Gastroesophageal sphincter (tissue), 4 donors: ENCODE measurements around the gene CAPN8. TPM values are rescaled to one million over a fixed set of nuclear protein-coding genes. Genes with fewer than 3 reads are reported as not detected.
"Not testable (repeated sequence)": the region's sequence is repeated elsewhere in the genome, so short reads cannot be mapped to it uniquely, and the experiment has no call there.

Experiments used
- ATAC-seq: fragments of 150-250 bp; one replicate; pipeline ENCODE4 v1.9.1; 2016; ENCODE audit warnings: mild to moderate bottlenecking, moderate library complexity
- H3K27ac ChIP-seq, 4 donors: fragments of 200-600 bp; sonication (generic) in 3 of 4; 1 replicate in 3 of 4; 2 replicates in 1 of 4; pipeline ENCODE4 v1.5.1; 2016 to 2019
- H3K27me3 ChIP-seq: fragments of 200-600 bp; sonication (generic); one replicate; pipeline ENCODE4 v1.5.1; 2019
- H3K36me3 ChIP-seq, 2 donors: fragments of 200-600 bp; sonication (generic); one replicate each; pipeline ENCODE4 v1.5.1; 2019; ENCODE audit warnings: control low read depth in 1 of 2
- H3K4me1 ChIP-seq, 3 donors: fragments of 200-600 bp; sonication (generic); 1 replicate in 2 of 3; 2 replicates in 1 of 3; pipeline ENCODE4 v1.5.1; 2016 to 2019; ENCODE audit warnings: control low read depth in 2 of 3
- H3K4me3 ChIP-seq, 2 donors: fragments of 200-600 bp; sonication (generic); one replicate each; pipeline ENCODE4 v1.5.1; 2019; ENCODE audit warnings: mild to moderate bottlenecking in 1 of 2, moderate library complexity in 1 of 2
- H3K9me3 ChIP-seq, 3 donors: fragments of 200-600 bp; sonication (generic); one replicate each; pipeline ENCODE4 v1.5.1; 2017 to 2019; ENCODE audit warnings: control low read depth in 2 of 3
- EP300 ChIP-seq: sonication (generic); formaldehyde crosslinking; IDR thresholded peaks from one replicate; pipeline ENCODE4 v1.6.1; 2017; ENCODE audit warnings: antibody characterized with exemption, mild to moderate bottlenecking
- POLR2A ChIP-seq, 2 donors: fragments of 450-650 bp; IDR thresholded peaks; one replicate each; pipeline ENCODE4 v1.6.1; 2017; ENCODE audit warnings: antibody characterized with exemption in 2 of 2, mild to moderate bottlenecking in 2 of 2, moderate library complexity in 1 of 2
- POLR2AphosphoS5 ChIP-seq: sonication (generic); formaldehyde crosslinking; IDR thresholded peaks from one replicate; pipeline ENCODE4 v1.6.1; 2017; ENCODE audit warnings: antibody characterized with exemption
- WGBS, 2 donors: methylation state at CpG; one replicate each; pipeline ENCODE4 v1.1.5; 2018; ENCODE audit warnings: low coverage in 1 of 2; 5-methylcytosine and 5-hydroxymethylcytosine counted together
- total RNA-seq, 4 donors: library from RNA; depleted of rRNA; stranded (reverse); fragments of >200 nt; gene quantifications; one replicate each; pipeline ENCODE4 v1.1.0, GENCODE V29; 2016
- TF ChIP-seq, protein P1 (sequence below), 4 experiments: fragments of 200-600 bp in 2 of 4; fragments of 450-650 bp in 2 of 4; sonication (generic) in 1 of 4; IDR thresholded peaks; one replicate each; pipeline ENCODE4 v1.5.1; 2017 to 2019; ENCODE audit warnings: antibody characterized with exemption in 4 of 4, mild to moderate bottlenecking in 2 of 4, moderate library complexity in 2 of 4

Gene CAPN8
- total RNA-seq, 4 donors from 2014 or later: 0.45 TPM; not detected in 3

DNA sequence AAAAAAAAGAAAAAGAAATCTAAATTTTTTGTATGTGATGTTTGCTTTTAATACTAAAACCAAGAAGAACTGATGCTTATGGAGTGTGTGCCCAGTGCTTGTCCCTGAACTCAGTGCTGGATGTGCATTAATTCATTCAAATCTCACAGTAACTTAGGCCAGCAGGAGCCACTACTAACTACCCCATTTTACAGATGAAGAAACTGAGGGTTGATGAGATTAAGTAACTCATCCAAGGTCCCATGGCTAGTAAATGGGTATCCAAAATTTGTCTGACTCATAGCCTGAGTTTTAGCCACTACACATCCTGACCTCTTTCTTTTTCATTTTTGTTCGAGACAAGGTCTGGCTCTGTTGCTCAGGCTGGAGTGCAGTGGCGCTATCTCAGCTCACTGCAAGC is 144.4 kb downstream of the CAPN8 start:
- H3K9me3 ChIP-seq: no peaks in the 10 kb centered on the region
- H3K4me1 ChIP-seq: no peaks in the 10 kb centered on the region
- no peak overlapping the region for H3K4me3 ChIP-seq
- H3K27me3 ChIP-seq: peaks cover 4% of the 10 kb centered on the region
- no peak for ATAC-seq
- no peaks in the 10 kb centered on the region for H3K36me3 ChIP-seq
- no peak overlapping the region for H3K27ac ChIP-seq
- WGBS, 2 donors: 80 to 94% methylated on average over 2 of the region's 2 CpGs
- TF ChIP-seq EP300 (no peak), POLR2AphosphoS5 (no peak)
- TF ChIP-seq, protein P1, sequence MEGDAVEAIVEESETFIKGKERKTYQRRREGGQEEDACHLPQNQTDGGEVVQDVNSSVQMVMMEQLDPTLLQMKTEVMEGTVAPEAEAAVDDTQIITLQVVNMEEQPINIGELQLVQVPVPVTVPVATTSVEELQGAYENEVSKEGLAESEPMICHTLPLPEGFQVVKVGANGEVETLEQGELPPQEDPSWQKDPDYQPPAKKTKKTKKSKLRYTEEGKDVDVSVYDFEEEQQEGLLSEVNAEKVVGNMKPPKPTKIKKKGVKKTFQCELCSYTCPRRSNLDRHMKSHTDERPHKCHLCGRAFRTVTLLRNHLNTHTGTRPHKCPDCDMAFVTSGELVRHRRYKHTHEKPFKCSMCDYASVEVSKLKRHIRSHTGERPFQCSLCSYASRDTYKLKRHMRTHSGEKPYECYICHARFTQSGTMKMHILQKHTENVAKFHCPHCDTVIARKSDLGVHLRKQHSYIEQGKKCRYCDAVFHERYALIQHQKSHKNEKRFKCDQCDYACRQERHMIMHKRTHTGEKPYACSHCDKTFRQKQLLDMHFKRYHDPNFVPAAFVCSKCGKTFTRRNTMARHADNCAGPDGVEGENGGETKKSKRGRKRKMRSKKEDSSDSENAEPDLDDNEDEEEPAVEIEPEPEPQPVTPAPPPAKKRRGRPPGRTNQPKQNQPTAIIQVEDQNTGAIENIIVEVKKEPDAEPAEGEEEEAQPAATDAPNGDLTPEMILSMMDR (IDR thresholded peaks at IDR 0.05): no peak

DNA sequence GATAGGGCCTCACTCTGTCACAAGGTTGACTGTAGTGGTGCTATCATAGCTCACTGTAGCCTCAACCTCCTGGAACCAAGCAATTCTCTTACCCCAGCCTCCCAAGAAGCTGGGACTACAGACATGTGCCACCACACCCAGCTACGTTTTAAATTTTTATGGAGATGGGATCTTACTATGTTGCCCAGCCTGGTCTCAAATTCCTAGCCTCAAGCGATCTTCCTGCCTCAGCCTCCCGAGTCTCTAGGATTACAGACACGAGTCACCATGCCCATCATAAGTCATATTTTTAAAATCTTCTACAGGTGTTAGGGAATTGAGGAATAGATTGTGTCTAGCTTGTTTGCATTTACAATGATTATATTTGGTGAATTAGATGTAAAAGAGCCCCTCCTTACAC is 145.3 kb downstream of the CAPN8 start:
- 81% methylated on average over 4 of the region's 4 CpGs; no CpG with 5 or more reads in 1 of the 2 donors for WGBS, 2 donors
- H3K9me3 ChIP-seq: no peaks in the 10 kb centered on the region
- no peak overlapping the region for H3K4me3 ChIP-seq
- no peak for ATAC-seq
- H3K27ac ChIP-seq: no peak overlapping the region
- peaks cover 8% of the 10 kb centered on the region for H3K27me3 ChIP-seq
- H3K4me1 ChIP-seq: no peaks in the 10 kb centered on the region
- H3K36me3 ChIP-seq: no peaks in the 10 kb centered on the region
- TF ChIP-seq, protein P1 (IDR thresholded peaks at IDR 0.05): no peak
- TF ChIP-seq POLR2A (IDR thresholded peaks at IDR 0.05): no peak
- TF ChIP-seq EP300: no peak
- no peak for TF ChIP-seq POLR2AphosphoS5

DNA sequence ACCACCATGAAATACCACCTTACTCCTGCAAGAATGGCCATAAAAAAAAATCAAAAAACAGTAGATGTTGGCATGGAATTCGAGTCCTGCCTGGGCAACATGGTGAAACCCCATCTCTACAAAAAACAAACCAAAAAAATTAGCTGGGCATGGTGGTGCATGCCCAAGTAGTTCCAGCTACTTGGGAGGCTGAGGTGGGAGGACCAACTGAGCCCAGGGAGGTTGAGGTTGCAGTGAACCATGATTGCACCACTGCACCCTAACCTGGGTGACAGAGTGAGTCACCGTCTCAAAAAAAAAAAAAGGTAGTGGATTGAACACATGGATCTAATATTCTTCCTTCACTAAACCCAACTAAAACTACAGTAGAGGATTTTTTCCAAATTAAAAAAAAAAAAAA is 146.4 kb downstream of the CAPN8 start:
- ATAC-seq: no peak
- TF ChIP-seq, protein P1 (IDR thresholded peaks at IDR 0.05): no peak
- no peak for TF ChIP-seq POLR2AphosphoS5
- TF ChIP-seq EP300: no peak
- no peak for TF ChIP-seq POLR2A (IDR thresholded peaks at IDR 0.05)
- Histone ChIP-seq H3K9me3 (no peaks in the 10 kb centered on the region), H3K36me3 (no peaks in the 10 kb centered on the region), H3K4me1 (no peaks in the 10 kb centered on the region), H3K27me3 (peaks cover 8% of the 10 kb centered on the region), H3K4me3 (no peak overlapping the region), H3K27ac (no peak overlapping the region)
- 95% methylated on average over 2 of the region's 2 CpGs; no CpG with 5 or more reads in 1 of the 2 donors for WGBS, 2 donors

DNA sequence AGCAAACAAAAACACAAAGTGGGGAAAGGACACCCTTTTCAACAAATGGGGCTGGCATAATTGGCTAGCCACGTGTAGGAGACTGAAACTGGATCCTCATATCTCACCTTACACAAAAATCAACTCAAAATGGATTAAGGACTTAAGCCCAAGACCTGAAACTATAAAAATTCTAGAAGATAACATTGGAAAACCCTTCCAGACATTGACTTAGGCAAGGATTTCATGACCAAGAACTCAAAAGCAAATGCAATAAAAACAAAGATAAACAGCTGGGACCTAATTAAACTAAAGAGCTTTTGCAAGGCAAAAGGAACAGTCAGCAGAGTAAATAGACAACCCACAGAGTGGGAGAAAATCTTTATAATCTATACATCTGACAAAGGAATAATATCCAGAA is 146.9 kb downstream of the CAPN8 start:
- not testable (repeated sequence) for H3K9me3 ChIP-seq, ATAC-seq, H3K27ac ChIP-seq, H3K36me3 ChIP-seq, H3K27me3 ChIP-seq, H3K4me3 ChIP-seq, H3K4me1 ChIP-seq
- 40 to 73% methylated on average over 1 of the region's 1 CpG for WGBS, 2 donors

DNA sequence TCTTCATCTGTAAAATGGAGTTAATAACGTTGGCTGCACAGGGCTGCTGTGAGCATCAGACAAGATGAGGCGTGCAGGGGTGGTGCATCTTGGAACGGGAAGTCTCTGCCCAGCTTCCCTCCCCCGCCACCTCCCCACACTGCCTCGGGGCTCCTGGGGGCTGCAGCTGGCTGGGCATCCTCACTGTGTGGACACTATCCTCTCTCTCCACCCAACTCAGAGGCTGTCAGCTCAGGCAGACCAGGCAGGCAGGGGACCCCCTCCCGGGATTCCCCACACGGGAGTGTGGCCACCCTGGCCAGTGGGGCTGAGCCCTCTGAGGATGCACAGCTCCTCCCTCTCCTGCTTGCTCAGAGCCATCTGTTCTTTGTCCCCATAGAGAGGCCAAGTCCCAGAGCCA is 149.6 kb downstream of the CAPN8 start:
- Histone ChIP-seq H3K9me3 (peaks cover 0 to 6% (median 0%) of the 10 kb centered on the region in 3 donors), H3K4me1 (no peaks in the 10 kb centered on the region), H3K36me3 (no peaks in the 10 kb centered on the region), H3K27ac (no peak overlapping the region), H3K4me3 (no peak overlapping the region), H3K27me3 (peaks cover 8% of the 10 kb centered on the region)
- WGBS, 2 donors: 71% methylated on average over 2 of the region's 7 CpGs; no CpG with 5 or more reads in 1 of the 2 donors
- ATAC-seq: no peak
- TF ChIP-seq EP300: no peak
- TF ChIP-seq, protein P1 (IDR thresholded peaks at IDR 0.05): no peak
- TF ChIP-seq POLR2AphosphoS5: no peak
- TF ChIP-seq POLR2A (IDR thresholded peaks at IDR 0.05): no peak
